ENCODE measurements around the gene BCL3. TPM values are rescaled to one million over a fixed set of nuclear protein-coding genes. Genes with fewer than 3 reads are reported as not detected.

BCL3 gene
- total and polyA plus RNA-seq, 2 of the 13 experiments (the other 11 are each of a cell fraction or from before 2014, with no cell fraction given) = 2.3 to 4.0 TPM

DNA sequence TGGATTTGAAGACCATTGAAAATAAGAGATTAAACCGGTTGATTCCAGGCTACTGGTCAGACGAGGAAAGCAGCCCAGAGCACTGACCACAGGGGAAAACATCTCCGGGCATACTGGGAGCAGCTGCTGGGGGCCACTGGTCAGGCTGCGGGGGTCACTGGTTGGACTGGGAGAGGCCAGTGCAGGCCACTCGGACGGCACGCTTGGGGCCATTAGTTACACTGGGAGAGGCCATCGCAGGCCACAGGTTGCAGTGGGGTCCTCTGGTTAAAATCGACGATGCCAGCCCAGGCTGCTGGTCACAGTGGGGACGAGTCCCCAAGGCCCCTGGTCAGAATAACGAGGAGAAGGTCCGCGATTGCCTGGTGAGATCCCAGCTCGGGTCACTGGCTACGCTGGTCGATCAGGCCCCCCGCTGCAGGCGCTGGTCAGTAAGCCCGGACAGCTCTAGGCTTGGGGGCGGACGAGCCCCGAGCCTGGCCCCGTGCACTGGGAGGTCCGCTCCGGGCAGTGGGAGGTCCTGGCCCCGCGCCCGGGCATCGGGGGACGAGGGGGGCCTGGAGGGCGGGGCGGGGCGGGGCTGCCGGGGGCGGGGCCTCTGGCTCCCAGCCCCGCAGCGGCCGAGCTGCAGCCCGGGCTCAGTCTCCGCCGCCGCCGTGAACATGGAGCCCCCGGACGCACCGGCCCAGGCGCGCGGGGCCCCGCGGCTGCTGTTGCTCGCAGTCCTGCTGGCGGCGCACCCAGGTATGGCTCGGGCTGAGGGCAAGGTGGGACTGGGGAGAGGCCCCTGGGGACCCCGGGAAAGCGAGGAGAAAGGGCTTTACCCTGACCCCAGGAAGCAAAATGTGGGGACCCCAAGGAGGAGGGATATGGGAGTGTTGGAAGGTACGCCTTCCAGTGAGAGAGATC lies 60.2 kb downstream of the BCL3 start, which contains the start of gene BCAM (continued):
- TF ChIP-seq ZNF296 (CRISPR knock-in tag; conservative IDR thresholded peaks at IDR 0.05) (peak; percentile 90), ZNF12 (CRISPR knock-in tag; IDR thresholded peaks at IDR 0.05) (0 out of 2 replicates have a peak, but pooled peaks have one; percentile 30), ZNF788 (CRISPR knock-in tag; IDR thresholded peaks at IDR 0.05; ENCODE audit: borderline replicate concordance) (0 out of 2 replicates have a peak, but pooled peaks have one; percentile 29), SNAI1 (CRISPR knock-in tag; IDR thresholded peaks at IDR 0.05; ENCODE audit: borderline replicate concordance) (peak; percentile 56; the same call in 1 of the 2 replicates), PTBP1 (IDR thresholded peaks at IDR 0.05; ENCODE audit: low read depth, low read length, poor library complexity, severe bottlenecking) (peak; percentile 35), ZNF430 (CRISPR knock-in tag; IDR thresholded peaks at IDR 0.05) (0 out of 2 replicates have a peak, but pooled peaks have one; percentile 5), PHF21A (CRISPR knock-in tag; IDR thresholded peaks at IDR 0.05) (peak; percentile 54; the same call in 1 of the 2 replicates), NONO (IDR thresholded peaks at IDR 0.05) (no peak), NONO (CRISPR knock-in tag; conservative IDR thresholded peaks at IDR 0.05) (0 out of 2 replicates have a peak, but pooled peaks have one; percentile 25), ARNT2 (CRISPR knock-in tag; IDR thresholded peaks at IDR 0.05; ENCODE audit: low read depth) (peak; percentile 70; the same call in 1 of the 2 replicates), CREM (IDR thresholded peaks at IDR 0.05) (no peak), CREM (CRISPR knock-in tag; IDR thresholded peaks at IDR 0.05) (no peak), POLR2A (IDR thresholded peaks at IDR 0.05; ENCODE audit: insufficient read depth in 1 of 2, low read depth in 2 of 2, low read length in 2 of 2) (peak in 1 of 2 experiments; percentile 94; a peak in 3 of 4 replicates), NFATC3 (CRISPR knock-in tag; IDR thresholded peaks at IDR 0.05) (0 out of 2 replicates have a peak, but pooled peaks have one; percentile 39), CREB1 (IDR thresholded peaks at IDR 0.05) (no peak), CREB1 (CRISPR knock-in tag; IDR thresholded peaks at IDR 0.05) (no peak), KAT7 (CRISPR knock-in tag; IDR thresholded peaks at IDR 0.05; ENCODE audit: borderline replicate concordance) (peak; percentile 86), YY1 (IDR thresholded peaks at IDR 0.05; ENCODE audit: insufficient read depth, insufficient replicate concordance, low read depth, low read length) (peak; percentile 52), ZNF75D (CRISPR knock-in tag; IDR thresholded peaks at IDR 0.05; ENCODE audit: borderline replicate concordance) (no peak), MXD1 (CRISPR knock-in tag; IDR thresholded peaks at IDR 0.05) (peak; percentile 17; the same call in 1 of the 2 replicates), RBM39 (IDR thresholded peaks at IDR 0.05; ENCODE audit: low read depth, low read length, poor library complexity, severe bottlenecking) (no peak), KLF15 (CRISPR knock-in tag; IDR thresholded peaks at IDR 0.05; ENCODE audit: borderline replicate concordance) (no peak)
- TF ChIP-seq, protein P1, sequence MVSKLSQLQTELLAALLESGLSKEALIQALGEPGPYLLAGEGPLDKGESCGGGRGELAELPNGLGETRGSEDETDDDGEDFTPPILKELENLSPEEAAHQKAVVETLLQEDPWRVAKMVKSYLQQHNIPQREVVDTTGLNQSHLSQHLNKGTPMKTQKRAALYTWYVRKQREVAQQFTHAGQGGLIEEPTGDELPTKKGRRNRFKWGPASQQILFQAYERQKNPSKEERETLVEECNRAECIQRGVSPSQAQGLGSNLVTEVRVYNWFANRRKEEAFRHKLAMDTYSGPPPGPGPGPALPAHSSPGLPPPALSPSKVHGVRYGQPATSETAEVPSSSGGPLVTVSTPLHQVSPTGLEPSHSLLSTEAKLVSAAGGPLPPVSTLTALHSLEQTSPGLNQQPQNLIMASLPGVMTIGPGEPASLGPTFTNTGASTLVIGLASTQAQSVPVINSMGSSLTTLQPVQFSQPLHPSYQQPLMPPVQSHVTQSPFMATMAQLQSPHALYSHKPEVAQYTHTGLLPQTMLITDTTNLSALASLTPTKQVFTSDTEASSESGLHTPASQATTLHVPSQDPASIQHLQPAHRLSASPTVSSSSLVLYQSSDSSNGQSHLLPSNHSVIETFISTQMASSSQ (IDR thresholded peaks at IDR 0.05; ENCODE audit: low read depth) = no peak
- TF ChIP-seq, protein P1 (CRISPR knock-in tag; IDR thresholded peaks at IDR 0.05; ENCODE audit: borderline replicate concordance) = peak; percentile 40
- TF ChIP-seq, protein P2, sequence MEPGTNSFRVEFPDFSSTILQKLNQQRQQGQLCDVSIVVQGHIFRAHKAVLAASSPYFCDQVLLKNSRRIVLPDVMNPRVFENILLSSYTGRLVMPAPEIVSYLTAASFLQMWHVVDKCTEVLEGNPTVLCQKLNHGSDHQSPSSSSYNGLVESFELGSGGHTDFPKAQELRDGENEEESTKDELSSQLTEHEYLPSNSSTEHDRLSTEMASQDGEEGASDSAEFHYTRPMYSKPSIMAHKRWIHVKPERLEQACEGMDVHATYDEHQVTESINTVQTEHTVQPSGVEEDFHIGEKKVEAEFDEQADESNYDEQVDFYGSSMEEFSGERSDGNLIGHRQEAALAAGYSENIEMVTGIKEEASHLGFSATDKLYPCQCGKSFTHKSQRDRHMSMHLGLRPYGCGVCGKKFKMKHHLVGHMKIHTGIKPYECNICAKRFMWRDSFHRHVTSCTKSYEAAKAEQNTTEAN (CRISPR knock-in tag; conservative IDR thresholded peaks at IDR 0.05) = peak; percentile 45; the same call in 1 of the 2 replicates
